GM20000 (cell line): ENCODE results near the gene SUMF1.

Source experiments
- DNase-seq: peaks from one replicate; pipeline ENCODE4 v3.0.0; 2012; ENCODE audit warnings: low spot score
- CTCF ChIP-seq: IDR thresholded peaks from 2 replicates; pipeline ENCODE4 v1.5.1; 2012; ENCODE audit warnings: mild to moderate bottlenecking, control low read depth; ENCODE audit errors: extremely low read depth, missing control alignments

Gene SUMF1

GRCh38 chr3:4411236-4411635 is 55.8 kb downstream of the SUMF1 start:
- TF ChIP-seq CTCF, result no peak
- DNase-seq, result no peak

DNA sequence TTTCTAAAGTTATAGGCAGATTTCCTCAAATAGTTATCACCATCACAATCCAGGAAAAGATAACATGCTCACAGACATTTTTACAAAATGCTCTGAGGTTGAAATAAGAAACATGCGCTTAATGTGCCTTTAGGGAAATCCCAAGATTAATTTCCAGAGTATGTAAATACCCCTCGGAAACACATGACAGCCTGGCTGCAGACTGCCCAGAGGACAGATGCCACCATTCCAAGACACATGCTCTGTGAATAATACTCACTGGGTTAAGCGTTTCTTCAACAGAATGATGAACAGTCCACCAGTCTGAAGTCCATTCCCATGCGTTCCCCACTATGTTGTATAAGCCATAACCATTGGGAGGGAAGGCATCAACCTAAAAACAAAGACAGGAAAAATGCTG is 56.5 kb downstream of the SUMF1 start:
- DNase-seq, result no peak
- no peak for TF ChIP-seq CTCF

DNA sequence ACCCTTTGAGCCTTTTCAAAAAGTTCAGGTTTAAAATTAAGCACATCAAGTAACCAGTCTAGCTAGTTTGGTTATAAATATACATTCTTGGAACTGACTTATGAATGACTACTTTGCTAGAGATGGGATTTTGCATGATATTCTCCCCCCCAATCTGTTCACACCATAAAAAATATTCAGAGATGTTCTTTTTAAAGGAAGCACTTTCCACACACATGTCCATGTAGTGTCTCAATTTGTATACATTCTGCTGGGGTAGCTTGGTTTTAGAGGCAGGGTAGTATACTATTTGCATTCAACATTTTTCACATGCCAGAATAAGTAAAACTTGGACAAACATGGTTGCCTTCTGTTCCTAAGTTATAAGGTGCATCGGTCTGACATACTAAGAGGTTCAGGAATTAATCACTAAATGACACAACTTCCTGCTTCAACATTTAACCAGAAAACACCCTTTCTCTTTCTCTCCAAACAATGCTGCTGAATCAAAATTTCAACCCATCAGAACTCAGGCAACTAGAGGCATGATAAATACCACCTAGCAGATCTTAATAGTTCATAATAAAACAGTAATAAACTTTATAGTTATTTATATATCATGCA is 57.0 kb downstream of the SUMF1 start:
- no peak for TF ChIP-seq CTCF
- DNase-seq, result peak; percentile 27

DNA sequence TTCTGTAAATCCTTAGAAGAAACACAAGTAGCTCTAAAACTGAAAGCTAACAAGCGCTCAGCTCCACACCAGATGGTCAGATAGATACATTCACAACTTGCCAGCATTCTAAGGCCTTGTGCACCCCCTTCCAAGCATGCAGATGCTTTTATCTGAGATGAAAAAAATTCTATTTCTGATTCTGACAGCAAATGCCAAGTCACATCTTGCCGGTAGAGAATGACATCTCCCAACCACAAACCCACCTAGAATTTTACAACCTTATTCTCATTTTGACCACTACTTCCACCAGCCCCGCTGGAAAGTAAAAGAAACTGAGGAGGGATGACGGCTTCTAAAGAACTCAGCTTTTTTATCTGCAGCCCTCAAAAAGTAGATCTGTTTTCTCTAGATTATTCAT is 57.7 kb downstream of the SUMF1 start:
- no peak for TF ChIP-seq CTCF
- peak; percentile 10 for DNase-seq

DNA sequence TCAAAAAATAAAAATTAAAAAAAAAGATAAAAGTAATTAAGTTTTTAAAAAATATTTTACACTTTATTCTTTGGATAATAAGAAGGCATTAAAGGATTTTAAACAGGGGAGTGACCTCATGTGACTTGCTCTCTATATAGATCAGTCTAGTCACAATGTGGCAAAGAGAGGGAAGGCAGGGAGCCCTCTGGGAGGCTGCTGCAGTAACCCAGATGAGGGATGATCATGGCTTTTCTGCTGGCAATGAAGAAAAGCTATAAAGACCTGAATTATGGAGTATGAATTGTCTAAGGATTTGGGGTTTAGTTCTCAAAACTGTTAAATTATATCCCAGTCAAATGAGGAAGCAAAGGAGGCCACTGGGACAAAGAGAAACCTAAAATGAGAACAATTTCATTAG is 58.1 kb downstream of the SUMF1 start:
- no peak for TF ChIP-seq CTCF
- DNase-seq, result no peak

DNA sequence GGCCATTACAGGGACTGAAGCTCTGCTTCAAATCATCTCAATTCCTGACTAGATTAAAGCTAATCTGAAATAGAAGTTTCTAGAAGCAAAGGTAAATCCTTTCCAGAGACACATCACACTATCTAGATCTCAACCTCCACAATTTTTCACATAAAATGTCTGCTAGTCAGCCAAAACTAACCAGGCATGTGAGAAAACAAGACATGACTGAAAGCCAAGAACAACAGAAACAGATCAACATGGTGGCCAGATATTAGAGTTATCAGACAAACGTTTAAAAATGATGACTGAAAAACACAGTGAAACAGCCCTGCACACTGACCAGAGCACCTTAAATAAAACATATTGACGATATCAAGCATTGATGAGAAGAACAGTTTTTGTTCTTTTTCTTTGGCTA is 59.1 kb downstream of the SUMF1 start:
- DNase-seq, result no peak
- TF ChIP-seq CTCF, result no peak

DNA sequence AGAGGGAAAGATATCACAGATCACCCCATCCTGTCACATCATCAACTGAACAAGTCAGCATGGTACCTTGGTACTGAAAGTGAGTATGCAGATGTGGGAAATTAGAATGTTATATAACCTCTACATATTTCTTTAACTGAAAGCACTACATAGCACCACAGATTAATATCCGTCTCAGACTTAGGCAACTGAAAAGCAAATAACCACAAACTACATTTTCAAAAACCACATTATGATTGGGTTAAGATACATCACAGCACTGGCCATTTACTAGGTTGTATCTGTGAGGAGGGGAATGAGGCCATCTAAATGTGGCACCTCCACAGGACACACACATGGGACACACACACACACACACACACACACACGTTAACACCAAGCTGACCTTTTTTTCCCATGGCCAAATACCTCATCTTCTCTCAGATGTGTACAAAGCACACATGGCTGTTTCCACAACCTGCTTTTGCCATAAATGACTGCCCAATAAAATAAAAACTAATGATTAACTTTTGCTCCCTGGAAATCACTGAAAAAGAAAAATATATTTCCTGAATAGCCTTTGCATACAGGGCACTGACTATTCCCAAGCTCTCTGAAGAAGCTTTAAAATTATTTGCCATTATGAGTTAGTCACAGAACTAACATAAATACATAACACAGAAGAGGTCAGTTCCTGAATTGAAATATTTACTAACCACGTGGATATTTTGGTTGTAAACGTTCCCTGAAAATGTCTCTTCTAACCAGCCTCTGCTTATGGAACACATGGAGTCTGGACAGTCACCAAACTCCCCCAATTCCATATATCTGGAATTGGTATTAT is 60.1 kb downstream of the SUMF1 start:
- TF ChIP-seq CTCF, result no peak
- DNase-seq, result peak; percentile 19
